IPS-18c (cell line): ENCODE measurements around the gene TMOD3.
"Not testable (repeated sequence)": the region's sequence is repeated elsewhere in the genome, so short reads cannot be mapped to it uniquely, and the experiment has no call there.

Source experiments
- H3K4me3 ChIP-seq: 2 replicates; pipeline ENCODE4 v1.7.0; 2013; ENCODE audit warnings: low read depth, mild to moderate bottlenecking, low read length, moderate library complexity; ENCODE audit not compliant: insufficient read depth
- H3K9me3 ChIP-seq: one replicate; pipeline ENCODE4 v1.6.1; 2013; ENCODE audit warnings: mild to moderate bottlenecking, low read length, moderate library complexity; ENCODE audit not compliant: control insufficient read depth, insufficient read depth

The TMOD3 gene

GRCh38 chr15:51829376-51830275, at the start of gene TMOD3:
Gene TMOD3, plus strand, starts transcription at chr15:51829653. Its CDS starts 33,232 bp downstream, at chr15:51862885.
- peak within 1 kb of the TSS; percentile 97 for H3K4me3 ChIP-seq
- no peaks in the 10 kb centered on the region for H3K9me3 ChIP-seq

GRCh38 chr15:51780636-51781035, 48.8 kb upstream of the TMOD3 start:
- H3K9me3 ChIP-seq, result no peaks in the 10 kb centered on the region

DNA sequence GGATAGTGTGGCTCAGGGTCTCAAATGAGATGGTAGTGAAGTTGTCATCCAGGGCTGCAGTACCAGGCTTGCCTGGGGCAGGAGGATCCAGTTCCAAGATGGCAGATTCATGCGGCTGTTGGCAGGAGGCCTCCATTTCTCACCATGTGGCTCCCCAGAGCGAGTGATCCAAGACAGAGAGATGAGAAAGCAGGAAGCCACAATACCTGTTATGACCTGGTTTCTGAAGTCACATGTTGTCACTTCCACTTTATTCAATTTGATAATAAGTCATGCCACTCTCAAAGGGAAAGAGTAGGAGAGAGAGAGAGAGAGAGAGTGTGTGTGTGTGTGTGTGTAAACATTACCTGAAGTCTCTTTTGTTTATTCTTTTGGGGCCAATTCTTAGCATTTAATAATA, 47.9 kb upstream of the TMOD3 start:
- Histone ChIP-seq H3K9me3 (no peaks in the 10 kb centered on the region), H3K4me3 (no peak overlapping the region)

More at GRCh38 chr15:51780636-51781035, 48.8 kb upstream of the TMOD3 start:
- no peak overlapping the region for H3K4me3 ChIP-seq

DNA sequence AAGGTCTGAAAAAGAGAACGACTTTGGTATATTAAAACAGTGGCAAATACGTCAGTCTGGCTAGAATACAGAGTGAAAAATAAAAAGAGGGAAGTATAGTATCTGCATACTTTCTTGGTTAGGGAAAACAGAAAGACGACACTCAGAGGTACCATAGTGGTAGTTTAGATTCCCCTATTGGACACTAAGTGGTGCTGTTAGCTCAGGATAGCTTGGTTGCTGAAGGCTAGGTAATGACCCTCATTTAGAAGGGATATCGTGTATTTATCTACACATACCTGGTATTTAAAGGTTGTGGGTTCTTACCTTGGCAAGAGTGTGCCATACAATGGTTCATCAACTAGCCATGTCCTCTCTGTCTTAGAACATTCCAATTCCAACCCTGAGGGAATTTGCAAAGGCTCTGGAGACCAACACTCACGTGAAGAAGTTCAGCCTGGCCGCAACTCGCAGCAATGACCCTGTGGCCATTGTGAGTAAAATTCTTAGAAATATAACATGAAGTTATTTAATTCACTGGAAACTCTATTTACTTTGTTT, 47.0 kb upstream of the TMOD3 start:
- no peaks in the 10 kb centered on the region for H3K9me3 ChIP-seq
- no peak overlapping the region for H3K4me3 ChIP-seq

- no peaks in the 10 kb centered on the region for H3K9me3 ChIP-seq
- H3K4me3 ChIP-seq, result no peak overlapping the region
These were observed 45.5 kb upstream of the TMOD3 start for GRCh38 chr15:51783967-51784366.

GRCh38 chr15:51787130-51787529, 42.3 kb upstream of the TMOD3 start:
- not testable (repeated sequence) for H3K9me3 ChIP-seq, H3K4me3 ChIP-seq

GRCh38 chr15:51792474-51792873, 37.0 kb upstream of the TMOD3 start:
- H3K4me3 ChIP-seq, H3K9me3 ChIP-seq: not testable (repeated sequence)

GRCh38 chr15:51793521-51794305, 35.7 kb upstream of the TMOD3 start:
- no peaks in the 10 kb centered on the region for H3K9me3 ChIP-seq
- H3K4me3 ChIP-seq, result no peak overlapping the region

- Histone ChIP-seq H3K9me3 (no peaks in the 10 kb centered on the region), H3K4me3 (no peak overlapping the region)
These were observed 32.5 kb upstream of the TMOD3 start for GRCh38 chr15:51796847-51797401.

DNA sequence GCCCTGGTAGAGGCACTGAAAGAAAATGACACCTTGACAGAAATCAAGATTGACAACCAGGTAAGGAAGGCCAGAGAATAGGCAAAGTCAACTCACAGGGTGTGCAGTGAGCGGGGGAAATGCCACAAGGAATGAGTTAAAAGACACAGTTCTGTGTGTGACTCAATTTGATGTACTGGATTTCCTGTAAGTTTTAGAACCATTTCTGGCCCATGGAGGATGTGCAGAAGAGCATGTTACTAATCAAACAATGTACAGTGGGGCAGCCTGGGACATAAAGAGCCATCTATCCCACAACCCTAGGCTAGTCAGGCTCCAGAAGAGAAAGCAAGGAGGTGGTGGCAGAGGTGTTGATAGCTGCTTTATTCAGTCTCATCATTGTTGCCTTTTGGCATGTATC, 31.2 kb upstream of the TMOD3 start:
- H3K4me3 ChIP-seq, result no peak overlapping the region

DNA sequence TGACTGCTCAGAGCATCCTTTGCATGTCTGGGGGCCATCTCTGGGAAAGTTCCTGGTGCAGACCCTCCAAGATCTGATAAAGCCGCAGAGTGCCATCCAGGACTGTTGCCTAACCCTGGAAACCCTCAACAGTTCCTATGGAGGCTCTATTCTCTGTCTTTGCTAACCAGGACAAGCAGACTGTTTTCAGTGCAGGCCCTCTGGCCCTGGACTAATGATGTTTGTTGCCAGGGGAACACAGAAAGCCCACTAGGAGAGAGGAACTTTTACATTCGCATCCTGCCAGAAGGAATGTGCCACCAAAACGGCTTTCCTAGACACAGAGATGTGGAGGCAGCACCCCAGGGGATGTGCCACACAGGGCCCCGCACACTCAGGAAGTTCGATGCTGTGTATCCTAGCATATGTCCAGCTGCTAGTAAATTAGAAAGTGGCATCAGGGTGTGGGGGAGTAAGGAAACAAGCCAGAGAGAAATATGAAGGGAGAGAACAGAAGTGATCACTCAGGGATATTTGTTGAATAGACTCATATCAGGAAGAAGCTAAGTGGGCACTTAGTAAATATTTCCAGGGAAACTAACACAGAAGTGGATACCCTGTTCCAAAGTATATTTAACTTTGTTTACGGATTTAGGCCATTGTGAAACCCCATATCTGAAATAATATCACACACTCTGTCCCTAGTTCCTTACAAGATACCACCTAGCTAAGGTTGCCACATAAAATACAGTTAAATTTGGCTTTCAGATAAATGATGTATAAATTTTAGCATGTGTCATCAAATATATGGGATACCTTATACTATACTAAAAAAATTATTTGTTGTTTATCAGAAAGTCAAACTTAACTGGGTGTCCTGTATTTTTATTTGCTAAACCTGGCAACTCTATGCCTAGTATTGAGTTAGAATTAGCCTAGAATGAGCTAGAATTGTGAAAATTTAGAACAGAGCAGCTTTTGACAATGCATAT, 29.9 kb upstream of the TMOD3 start:
- H3K9me3 ChIP-seq, result no peaks in the 10 kb centered on the region

More for the DNA sequence above, 31.2 kb upstream of the TMOD3 start:
- no peaks in the 10 kb centered on the region for H3K9me3 ChIP-seq

DNA sequence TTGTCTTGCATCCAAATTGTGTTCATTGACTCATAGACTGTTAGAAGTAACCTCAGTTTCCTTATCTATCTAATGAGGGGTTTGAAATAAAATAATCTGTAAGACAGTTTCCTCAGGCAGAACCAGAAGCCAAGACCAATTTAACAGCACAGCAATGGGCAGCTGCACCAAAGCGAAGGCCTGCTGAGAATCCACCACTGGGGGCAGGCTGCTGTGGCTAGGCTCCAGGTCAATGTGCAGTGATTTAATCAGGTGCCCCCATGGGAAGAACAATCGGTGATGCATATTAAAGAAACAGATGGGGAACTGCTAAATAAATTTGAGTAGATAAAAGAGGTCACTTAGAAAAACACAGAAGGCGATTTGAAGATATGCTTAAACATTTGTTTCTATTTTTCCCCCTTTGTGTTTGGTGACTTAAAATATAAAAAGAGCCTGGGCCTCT, 28.0 kb upstream of the TMOD3 start:
- no peaks in the 10 kb centered on the region for H3K9me3 ChIP-seq
- no peak overlapping the region for H3K4me3 ChIP-seq

More for the DNA sequence above, 29.9 kb upstream of the TMOD3 start:
- H3K4me3 ChIP-seq, result no peak overlapping the region

DNA sequence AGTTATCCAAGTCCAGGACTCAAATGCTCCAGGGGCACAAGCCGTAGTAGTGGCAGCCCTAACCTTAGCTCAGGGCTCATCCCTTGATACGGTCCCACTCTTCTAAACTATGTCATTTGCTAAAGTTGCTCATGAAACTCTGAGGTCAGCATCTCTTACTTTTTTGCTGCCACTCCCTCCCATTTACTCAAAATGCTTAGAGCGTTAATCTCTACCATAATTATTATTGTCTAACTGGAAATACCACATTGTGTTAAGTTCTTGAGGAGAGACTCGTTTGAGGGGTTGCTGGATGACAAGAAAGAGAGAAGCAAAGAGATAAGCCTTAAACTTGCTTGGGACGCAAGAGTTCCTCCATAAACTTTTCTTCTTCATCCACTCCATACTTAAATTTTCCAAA, 26.9 kb upstream of the TMOD3 start:
- H3K9me3 ChIP-seq, result no peaks in the 10 kb centered on the region
- no peak overlapping the region for H3K4me3 ChIP-seq

GRCh38 chr15:51803965-51804364, 25.5 kb upstream of the TMOD3 start:
- Histone ChIP-seq H3K4me3 (no peak overlapping the region), H3K9me3 (no peaks in the 10 kb centered on the region)

GRCh38 chr15:51806123-51806522, 23.3 kb upstream of the TMOD3 start:
- H3K4me3 ChIP-seq, result no peak overlapping the region
- H3K9me3 ChIP-seq, result no peaks in the 10 kb centered on the region

GRCh38 chr15:51809457-51809856, 20.0 kb upstream of the TMOD3 start:
- Histone ChIP-seq H3K4me3 (no peak overlapping the region), H3K9me3 (no peaks in the 10 kb centered on the region)
